Panc1 (cell line): ENCODE measurements around the gene MTHFD1. TPM values are rescaled to one million over a fixed set of nuclear protein-coding genes. Genes with fewer than 3 reads are reported as not detected.

Experiments
- ATAC-seq: fragments of 200-7000 bp; cut with Tn5 transposase; 2 replicates; pipeline ENCODE4 v1.9.1; 2020; ENCODE audit warnings: mild to moderate bottlenecking, moderate library complexity
- BruUV-seq: library from RNA; stranded (reverse); fragments of 400-500 nt; replicated peaks from 2 replicates; lab custom pipeline; 2021; lab: Mats Ljungman, UMichigan
- CTCF ChIA-PET: fragments of 300-600 bp; sonication (Branson Sonifier 250); formaldehyde crosslinking; loops from one replicate; lab custom pipeline; 2022; ENCODE audit warnings: antibody characterized with exemption; lab: Charles Lee
- POLR2A ChIA-PET: fragments of 300-600 bp; sonication (Branson Sonifier 250); formaldehyde crosslinking; loops from one replicate; lab custom pipeline; 2022; ENCODE audit warnings: antibody characterized with exemption; lab: Charles Lee
- DNase-seq: peaks from one replicate; pipeline ENCODE4 v3.0.0-alpha.2; 2010; ENCODE audit warnings: low read depth, low spot score
- H3K27ac ChIP-seq: 2 replicates; pipeline ENCODE4 v1.5.1; 2011; ENCODE audit warnings: mild to moderate bottlenecking, low read length, inconsistent platforms
- H3K27me3 ChIP-seq: fragments of 200-500 bp; sonication (Bioruptor generic); 2 replicates; pipeline ENCODE4 v1.6.0; 2014; ENCODE audit warnings: low read length, inconsistent platforms; ENCODE audit not compliant: control insufficient read depth, insufficient read depth
- H3K36me3 ChIP-seq: fragments of 200-500 bp; sonication (Bioruptor generic); 2 replicates; pipeline ENCODE4 v1.5.1; 2014; ENCODE audit warnings: inconsistent platforms, mild to moderate bottlenecking, low read length, moderate library complexity; ENCODE audit not compliant: control insufficient read depth, insufficient read depth
- H3K4me1 ChIP-seq: 2 replicates; pipeline ENCODE4 v1.5.1; 2011; ENCODE audit warnings: inconsistent platforms, mild to moderate bottlenecking, low read length, moderate library complexity; ENCODE audit not compliant: control insufficient read depth, insufficient read depth
- H3K4me3 ChIP-seq, 2 experiments: 2 replicates each; pipeline ENCODE4 v1.5.1; 2011 to 2012; ENCODE audit warnings: low read depth in 2 of 2, low read length in 2 of 2, mild to moderate bottlenecking in 2 of 2, inconsistent platforms in 1 of 2, moderate library complexity in 1 of 2
- H3K9me3 ChIP-seq: fragments of 200-500 bp; sonication (Bioruptor generic); 2 replicates; pipeline ENCODE4 v1.5.1; 2014; ENCODE audit warnings: low read depth, mild to moderate bottlenecking, inconsistent platforms, low read length, moderate library complexity; ENCODE audit not compliant: control insufficient read depth, insufficient read depth
- CTCF ChIP-seq: fragments of 450-650 bp; IDR thresholded peaks from 2 replicates; pipeline ENCODE4 v1.5.1; 2017; ENCODE audit warnings: mild to moderate bottlenecking
- POLR2AphosphoS5 ChIP-seq: IDR thresholded peaks from 2 replicates; pipeline ENCODE4 v1.6.1; 2012; ENCODE audit warnings: mild to moderate bottlenecking, low read depth, low read length, moderate library complexity
- REST ChIP-seq, 2 experiments: IDR thresholded peaks; 2 replicates each; pipeline ENCODE4 v1.6.1; 2011 to 2012; ENCODE audit warnings: low read depth in 2 of 2, control low read depth in 1 of 2, low read length in 1 of 2, mild to moderate bottlenecking in 1 of 2, moderate library complexity in 1 of 2; ENCODE audit not compliant: insufficient read depth in 1 of 2
- SIN3A ChIP-seq: IDR thresholded peaks from 2 replicates; pipeline ENCODE4 v1.6.1; 2012; ENCODE audit warnings: low read depth, mild to moderate bottlenecking, low read length, moderate library complexity, borderline replicate concordance; ENCODE audit not compliant: insufficient read depth
- TCF7L2 ChIP-seq: IDR thresholded peaks from 2 replicates; pipeline ENCODE4 v1.6.1; 2011; ENCODE audit warnings: mild to moderate bottlenecking, low read depth, low read length, inconsistent platforms
- in situ Hi-C: cut with HindIII; loops from 2 replicates; pipeline ENCODE4 v1.10.0; 2016; ENCODE audit warnings: low sequenced_read_pairs, low pct_unique_long_range_greater_than_20kb
- intact Hi-C: fragments of 100-400 bp; cut with micrococcal nuclease; formaldehyde crosslinking; loops from one replicate; pipeline ENCODE4 v1.10.0; 2022; ENCODE audit not compliant: unreplicated experiment
- total RNA-seq: library from RNA; stranded (reverse); gene quantifications from one replicate; pipeline ENCODE4 v1.2.1, GENCODE V29; 2021; ENCODE audit not compliant: unreplicated experiment

Gene MTHFD1
- total RNA-seq, 1 experiment from 2014 or later: 141 TPM

DNA sequence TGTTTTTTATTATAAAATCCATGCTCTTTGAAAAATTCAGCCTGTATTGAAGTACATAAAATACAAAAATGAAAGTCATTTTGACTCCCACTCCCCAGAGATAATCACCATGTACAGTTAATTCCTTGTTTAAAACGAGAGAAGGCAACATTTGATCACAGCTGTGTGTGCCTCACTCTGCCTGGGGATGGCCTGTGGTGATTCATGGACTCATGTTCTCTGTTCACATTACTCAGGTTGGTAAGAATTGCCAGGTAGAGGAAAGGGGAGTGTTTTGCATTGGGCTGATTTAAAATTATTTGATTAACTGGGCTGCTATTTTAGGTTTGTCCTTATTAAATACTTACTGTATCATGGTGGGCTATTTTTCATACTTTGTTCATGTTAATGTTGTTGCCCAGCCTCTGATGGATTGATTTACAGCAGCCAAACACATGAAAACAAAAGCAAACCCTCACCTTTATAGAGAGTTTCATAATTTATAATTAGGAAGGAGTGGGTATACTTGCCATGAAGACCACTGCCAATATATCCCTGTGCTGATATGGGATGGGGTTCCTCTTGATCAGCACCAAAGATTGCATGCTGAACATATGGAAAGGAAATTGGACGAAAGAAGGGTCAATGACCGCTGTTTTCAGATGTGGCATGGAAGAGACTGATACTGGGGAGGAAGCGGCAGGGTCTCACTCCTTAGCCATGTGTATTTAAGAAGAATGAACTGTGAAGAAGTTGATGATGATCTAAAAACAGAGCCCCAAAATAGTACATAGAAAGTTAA lies 119.4 kb downstream of the MTHFD1 start:
- POLR2A ChIA-PET: no interaction called here
- TF ChIP-seq TCF7L2 (no peak), CTCF (no peak), POLR2AphosphoS5 (no peak), SIN3A (no peak)
- CTCF ChIA-PET: no interaction called here
- DNase-seq: no peak
- Histone ChIP-seq H3K4me1 (peaks cover 33% of the 10 kb centered on the region), H3K27me3 (no peaks in the 10 kb centered on the region), H3K9me3 (no peaks in the 10 kb centered on the region), H3K4me3 (peak overlapping the region; percentile 19 to 83; a peak in 3 of 4 replicates), H3K27ac (peak overlapping the region; percentile 81; the same call in 1 of the 2 replicates), H3K36me3 (peaks cover 5% of the 10 kb centered on the region)
- no peak for ATAC-seq
- in situ Hi-C loops: no loop called here
- intact Hi-C loops: no loop called here
- BruUV-seq: no TSS peak

DNA sequence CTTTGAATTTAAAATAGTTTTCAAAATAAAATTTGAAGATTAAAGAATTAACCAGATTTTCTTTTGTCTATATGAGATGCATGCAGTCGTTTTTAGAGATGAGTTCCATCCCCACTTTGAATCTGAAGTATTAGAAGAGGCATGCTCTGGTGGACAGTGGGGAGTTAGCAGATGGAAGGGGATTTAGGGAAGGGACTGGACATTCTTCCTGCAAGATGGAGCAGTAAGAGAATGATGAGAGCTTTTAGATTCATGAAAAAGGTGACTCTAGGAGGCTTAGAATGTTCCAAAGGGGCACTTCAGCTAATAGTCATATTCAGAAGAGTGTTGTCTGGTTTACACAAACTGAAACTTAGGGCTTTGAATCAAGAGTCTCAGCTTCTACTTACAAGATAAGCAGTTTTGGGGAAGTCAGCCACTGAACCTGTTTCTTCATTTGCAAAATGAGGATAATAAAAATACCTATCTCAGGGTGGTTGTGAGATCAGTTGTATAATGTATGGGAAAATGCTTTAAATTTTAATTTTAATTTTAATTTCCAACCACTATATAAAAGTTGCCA lies 120.1 kb downstream of the MTHFD1 start:
- H3K4me3 ChIP-seq: no peak overlapping the region
- POLR2A ChIA-PET: no interaction called here
- TF ChIP-seq REST (IDR thresholded peaks at IDR 0.05; ENCODE audit: insufficient read depth in 1 of 2, low read depth in 2 of 2, low read length in 1 of 2): no peak
- TF ChIP-seq CTCF: no peak
- no peak for TF ChIP-seq TCF7L2
- TF ChIP-seq SIN3A: no peak
- no peak for TF ChIP-seq POLR2AphosphoS5
- H3K4me1 ChIP-seq: peaks cover 33% of the 10 kb centered on the region
- peak overlapping the region; percentile 81 for H3K27ac ChIP-seq
- in situ Hi-C loops: no loop called here
- no peak for ATAC-seq
- BruUV-seq: no TSS peak
- no peak for DNase-seq
- CTCF ChIA-PET: no interaction called here
- H3K9me3 ChIP-seq: no peaks in the 10 kb centered on the region
- no peaks in the 10 kb centered on the region; the same call in 1 of the 2 replicates for H3K36me3 ChIP-seq
- H3K27me3 ChIP-seq: no peaks in the 10 kb centered on the region
- intact Hi-C loops: no loop called here
